IMR-90 (cell line): Measurements from ENCODE around the gene HERPUD1. TPM values are rescaled to one million over a fixed set of nuclear protein-coding genes. Genes with fewer than 3 reads are reported as not detected.
"Not testable (repeated sequence)": the region's sequence is repeated elsewhere in the genome, so short reads cannot be mapped to it uniquely, and the experiment has no call there.

Source experiments
- ATAC-seq: fragments of 200-7000 bp; cut with Tn5 transposase; 2 replicates; pipeline ENCODE4 v1.9.1; 2020; ENCODE audit warnings: low read depth, mild to moderate bottlenecking, moderate library complexity
- BruUV-seq: library from RNA; stranded (reverse); fragments of 400-500 nt; replicated peaks from 2 replicates; lab custom pipeline; 2021; lab: Mats Ljungman, UMichigan
- CTCF ChIA-PET: fragments of 300-600 bp; formaldehyde crosslinking; extraction: SDS; loops from one replicate; lab custom pipeline; 2021; ENCODE audit warnings: antibody characterized with exemption; lab: Yijun Ruan, JAX
- POLR2A ChIA-PET: fragments of 300-600 bp; sonication (Branson Sonifier 250); formaldehyde crosslinking; loops from one replicate; lab custom pipeline; 2022; ENCODE audit warnings: antibody characterized with exemption; ENCODE audit not compliant: unreplicated experiment; lab: Charles Lee
- DNase-seq: peaks from one replicate; pipeline ENCODE4 v3.0.0; 2013
- H2AFZ ChIP-seq: replicated peaks from 2 replicates; pipeline ENCODE3; 2013; ENCODE audit warnings: low read length, mild to moderate bottlenecking; ENCODE audit not compliant: poor library complexity
- H2AK5ac ChIP-seq: 2 replicates; pipeline ENCODE4 v1.6.1; 2013; ENCODE audit warnings: low read depth, low read length, inconsistent platforms
- H2AK9ac ChIP-seq: replicated peaks from 2 replicates; pipeline ENCODE3; 2013; ENCODE audit warnings: mild to moderate bottlenecking, low read depth, low read length, moderate library complexity; ENCODE audit not compliant: poor library complexity
- H2BK120ac ChIP-seq: 2 replicates; pipeline ENCODE4 v1.6.1; 2013; ENCODE audit warnings: low read depth, low read length, inconsistent platforms
- H2BK15ac ChIP-seq: 3 replicates; pipeline ENCODE4 v1.6.1; 2013; ENCODE audit warnings: low read depth, low read length, inconsistent platforms
- H2BK20ac ChIP-seq: 2 replicates; pipeline ENCODE4 v1.6.1; 2013; ENCODE audit warnings: low read depth, mild to moderate bottlenecking, inconsistent platforms, low read length, moderate library complexity
- H2BK5ac ChIP-seq: 2 replicates; pipeline ENCODE4 v1.6.1; 2013; ENCODE audit warnings: mild to moderate bottlenecking, low read depth, low read length, inconsistent platforms; ENCODE audit not compliant: poor library complexity, severe bottlenecking
- H3K14ac ChIP-seq: replicated peaks from 2 replicates; pipeline ENCODE4 v1.6.1; 2013; ENCODE audit warnings: low read depth, low read length, inconsistent platforms
- H3K18ac ChIP-seq: 2 replicates; pipeline ENCODE4 v1.6.1; 2013; ENCODE audit warnings: low read depth, low read length, control low read depth
- H3K23ac ChIP-seq: 2 replicates; pipeline ENCODE4 v1.6.1; 2013; ENCODE audit warnings: low read depth, low read length, inconsistent platforms
- H3K27ac ChIP-seq: 2 replicates; pipeline ENCODE4 v1.5.1; 2013; ENCODE audit warnings: mild to moderate bottlenecking, control low read depth, low read length; ENCODE audit not compliant: insufficient read depth
- H3K27me3 ChIP-seq: 2 replicates; pipeline ENCODE4 v1.6.1; 2013; ENCODE audit warnings: low read length; ENCODE audit not compliant: control insufficient read depth, insufficient read depth
- H3K36me3 ChIP-seq: 2 replicates; pipeline ENCODE4 v1.6.1; 2013; ENCODE audit warnings: low read length, mixed read lengths; ENCODE audit not compliant: control insufficient read depth, insufficient read depth
- H3K4ac ChIP-seq: 2 replicates; pipeline ENCODE4 v1.6.1; 2013; ENCODE audit warnings: low read depth, low read length, inconsistent platforms
- H3K4me1 ChIP-seq: 2 replicates; pipeline ENCODE4 v1.6.1; 2013; ENCODE audit warnings: low read length, mixed read lengths; ENCODE audit not compliant: control insufficient read depth, insufficient read depth
- H3K4me2 ChIP-seq: 2 replicates; pipeline ENCODE4 v1.6.1; 2013; ENCODE audit warnings: low read depth, mild to moderate bottlenecking, control low read depth, low read length, moderate library complexity
- H3K4me3 ChIP-seq: 2 replicates; pipeline ENCODE4 v1.5.1; 2013; ENCODE audit warnings: low read depth, mild to moderate bottlenecking, control low read depth, low read length, moderate library complexity; ENCODE audit not compliant: insufficient read depth
- H3K56ac ChIP-seq: 2 replicates; pipeline ENCODE4 v1.6.1; 2013; ENCODE audit warnings: low read length, inconsistent platforms; ENCODE audit not compliant: insufficient read depth; ENCODE audit errors: extremely low read depth
- H3K79me1 ChIP-seq, 2 experiments: 2 replicates each; pipeline ENCODE4 v1.6.1; 2013; ENCODE audit warnings: low read length in 2 of 2, inconsistent platforms in 1 of 2, low read depth in 1 of 2
- H3K9ac ChIP-seq: 2 replicates; pipeline ENCODE4 v1.6.1; 2013; ENCODE audit warnings: low read depth, low read length, control low read depth
- H3K9me1 ChIP-seq: 2 replicates; pipeline ENCODE4 v1.6.1; 2013; ENCODE audit warnings: low read length, inconsistent platforms; ENCODE audit not compliant: insufficient read depth
- H3K9me3 ChIP-seq: 2 replicates; pipeline ENCODE4 v1.6.1; 2013; ENCODE audit warnings: low read length; ENCODE audit not compliant: control insufficient read depth, insufficient read depth
- H4K20me1 ChIP-seq: 2 replicates; pipeline ENCODE4 v1.6.1; 2013; ENCODE audit warnings: low read length, inconsistent platforms; ENCODE audit not compliant: insufficient read depth
- H4K5ac ChIP-seq: 2 replicates; pipeline ENCODE4 v1.6.1; 2013; ENCODE audit warnings: mild to moderate bottlenecking, low read depth, low read length, control low read depth
- H4K8ac ChIP-seq, 2 experiments: 2 replicates each; pipeline ENCODE4 v1.6.1; 2013; ENCODE audit warnings: low read depth in 2 of 2, low read length in 2 of 2, control low read depth in 1 of 2, inconsistent platforms in 1 of 2
- H4K91ac ChIP-seq: 2 replicates; pipeline ENCODE4 v1.6.1; 2013; ENCODE audit warnings: low read depth, low read length, inconsistent platforms; ENCODE audit not compliant: insufficient read depth
- WGBS, 2 experiments: methylation state at CpG; one replicate each; pipeline versions ENCODE4 v1.1.5 to v1.1.7; 2013; ENCODE audit warnings: missing lambda C conversion rate in 2 of 2; ENCODE audit not compliant: insufficient read length in 1 of 2; ENCODE audit errors: extremely low coverage in 2 of 2; 5-methylcytosine and 5-hydroxymethylcytosine counted together
- dilution Hi-C: fragments of 300-500 bp; cut with HindIII; formaldehyde crosslinking; loops from one replicate; pipeline ENCODE4 v1.14.3; 2018; ENCODE audit warnings: low sequenced_read_pairs; ENCODE audit not compliant: unreplicated experiment
- in situ Hi-C: fragments of 300-500 bp; cut with MboI; formaldehyde crosslinking; loops from 3 replicates; pipeline ENCODE4 v1.14.3; 2019; ENCODE audit warnings: low sequenced_read_pairs, inconsistent platforms, mixed read lengths
- intact Hi-C: fragments of 100-400 bp; cut with micrococcal nuclease; formaldehyde crosslinking; loops from 2 replicates; pipeline ENCODE4 v1.10.0; 2022
- polyA plus RNA-seq, 3 experiments: library from polyadenylated mRNA; depleted of rRNA; stranded (reverse); fragments of >200 nt; gene quantifications; 2 replicates each; pipeline ENCODE4 v1.2.3, GENCODE V29; 2012; ENCODE audit warnings: low replicate concordance in 1 of 3
- total RNA-seq: library from RNA; depleted of rRNA; stranded (reverse); fragments of >200 nt; gene quantifications from 2 replicates; pipeline ENCODE4 v1.2.3, GENCODE V29; 2012

HERPUD1 gene
- total and polyA plus RNA-seq, 2 of the 4 experiments (the other 2 are of a cell fraction) = 130 to 148 TPM

GRCh38 chr16:56973899-56974298 is 42.0 kb downstream of the HERPUD1 start:
- H3K4ac ChIP-seq, H3K9ac ChIP-seq, ATAC-seq, H4K8ac ChIP-seq, H3K9me1 ChIP-seq, H3K56ac ChIP-seq, H3K9me3 ChIP-seq, H4K5ac ChIP-seq, H2BK5ac ChIP-seq, H3K36me3 ChIP-seq, in situ Hi-C loops, H2AK9ac ChIP-seq, H3K27ac ChIP-seq, H3K23ac ChIP-seq, H2AFZ ChIP-seq, H3K14ac ChIP-seq, H2BK20ac ChIP-seq, H3K4me2 ChIP-seq, DNase-seq, intact Hi-C loops, H2BK120ac ChIP-seq, H3K79me1 ChIP-seq, POLR2A ChIA-PET, BruUV-seq, H3K4me3 ChIP-seq, H4K91ac ChIP-seq, H3K4me1 ChIP-seq, H3K27me3 ChIP-seq, dilution Hi-C loops, H4K20me1 ChIP-seq, H2BK15ac ChIP-seq, H3K18ac ChIP-seq, H2AK5ac ChIP-seq: not testable (repeated sequence)
- 100% methylated on average over 3 of the region's 7 CpGs; no CpG with 5 or more reads in 1 of the 2 experiments for WGBS, 2 experiments
- CTCF ChIA-PET = interaction anchor here (0.9 kb wide), 1 partner anchor 9 kb away, joined by 3 read pairs; no protein-coding TSS in a partner anchor
